Measurements from ENCODE around the gene CDSN.
"Not testable (repeated sequence)": the region's sequence is repeated elsewhere in the genome, so short reads cannot be mapped to it uniquely, and the experiment has no call there.

Gene CDSN, protein sequence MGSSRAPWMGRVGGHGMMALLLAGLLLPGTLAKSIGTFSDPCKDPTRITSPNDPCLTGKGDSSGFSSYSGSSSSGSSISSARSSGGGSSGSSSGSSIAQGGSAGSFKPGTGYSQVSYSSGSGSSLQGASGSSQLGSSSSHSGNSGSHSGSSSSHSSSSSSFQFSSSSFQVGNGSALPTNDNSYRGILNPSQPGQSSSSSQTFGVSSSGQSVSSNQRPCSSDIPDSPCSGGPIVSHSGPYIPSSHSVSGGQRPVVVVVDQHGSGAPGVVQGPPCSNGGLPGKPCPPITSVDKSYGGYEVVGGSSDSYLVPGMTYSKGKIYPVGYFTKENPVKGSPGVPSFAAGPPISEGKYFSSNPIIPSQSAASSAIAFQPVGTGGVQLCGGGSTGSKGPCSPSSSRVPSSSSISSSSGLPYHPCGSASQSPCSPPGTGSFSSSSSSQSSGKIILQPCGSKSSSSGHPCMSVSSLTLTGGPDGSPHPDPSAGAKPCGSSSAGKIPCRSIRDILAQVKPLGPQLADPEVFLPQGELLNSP

DNA sequence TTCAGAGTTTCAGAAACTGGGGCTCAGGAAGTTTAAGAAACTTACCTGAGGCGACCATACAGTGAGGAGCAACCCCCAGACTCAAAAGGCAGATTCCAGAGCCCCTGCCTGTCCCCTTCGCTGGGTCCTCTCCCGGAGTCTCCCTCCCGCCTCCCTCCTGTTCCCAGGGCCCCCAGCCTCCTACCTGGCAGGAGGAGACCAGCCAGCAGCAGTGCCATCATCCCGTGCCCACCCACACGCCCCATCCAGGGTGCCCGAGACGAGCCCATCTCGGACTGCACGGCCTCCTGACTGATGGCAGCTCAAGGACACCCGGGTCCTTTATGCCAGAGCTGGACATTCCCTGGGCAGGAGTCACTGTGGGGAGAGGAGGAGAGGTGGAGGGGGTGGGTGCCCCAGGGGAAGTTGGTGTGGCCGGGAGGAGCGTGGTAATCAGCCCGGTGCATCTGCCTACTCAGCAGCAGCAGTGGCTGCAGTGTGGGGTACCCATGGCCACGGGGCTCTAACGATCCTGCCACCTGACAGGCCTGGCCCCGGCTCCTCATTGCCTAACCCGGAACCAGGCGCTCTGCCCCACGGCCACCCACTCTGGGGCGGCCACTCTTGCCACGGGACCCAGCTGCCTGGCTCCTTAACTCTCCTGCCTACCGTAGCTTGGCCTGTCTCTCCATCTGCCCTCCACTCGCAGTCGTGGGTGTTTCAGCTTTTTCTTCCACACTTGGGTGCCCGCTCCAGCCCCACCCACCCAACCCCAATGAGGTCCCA, at the start of gene CDSN:
Gene CDSN (minus strand): TSS at position 296 of the 765 bp plus-strand sequence. CDS start 27 bp downstream, at position 269.
- no peak for DNase-seq (ENCODE audit: low read depth)

DNA sequence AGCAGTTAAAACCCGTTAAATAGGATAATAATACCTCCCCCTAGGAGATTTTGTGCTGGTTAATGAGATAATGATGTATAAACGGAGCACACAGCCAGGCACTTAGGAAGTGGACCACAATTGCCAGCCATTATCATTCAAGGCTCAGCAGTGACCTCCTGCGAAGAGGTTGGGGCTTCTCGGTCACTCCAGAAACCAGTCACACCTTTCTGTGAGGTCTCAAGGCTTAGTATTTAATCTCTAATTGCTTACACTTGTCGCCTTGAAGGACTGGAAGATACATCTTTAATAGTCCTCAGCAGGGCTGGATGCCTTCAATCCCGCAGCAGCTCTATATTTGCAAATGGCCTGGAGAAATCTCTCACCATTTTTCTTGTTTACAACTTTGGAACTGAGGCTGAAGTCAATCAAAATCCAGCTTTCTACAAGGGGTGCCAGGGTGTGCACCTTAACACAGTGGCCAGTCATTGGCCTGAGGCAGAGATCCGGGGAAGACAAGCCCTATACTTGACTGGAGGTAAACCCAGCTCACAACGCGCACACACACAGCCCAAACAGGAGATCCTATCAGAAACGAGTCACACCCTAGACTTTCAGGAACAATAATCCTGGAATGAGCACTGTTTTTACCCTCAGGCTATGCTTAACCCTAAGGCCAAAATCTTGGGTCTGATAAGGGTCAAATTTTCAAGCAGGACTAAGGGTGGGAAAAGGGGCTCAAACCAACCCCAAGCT, 49.0 kb upstream of the CDSN start:
- DNase-seq (ENCODE audit: low read depth), result no peak

DNA sequence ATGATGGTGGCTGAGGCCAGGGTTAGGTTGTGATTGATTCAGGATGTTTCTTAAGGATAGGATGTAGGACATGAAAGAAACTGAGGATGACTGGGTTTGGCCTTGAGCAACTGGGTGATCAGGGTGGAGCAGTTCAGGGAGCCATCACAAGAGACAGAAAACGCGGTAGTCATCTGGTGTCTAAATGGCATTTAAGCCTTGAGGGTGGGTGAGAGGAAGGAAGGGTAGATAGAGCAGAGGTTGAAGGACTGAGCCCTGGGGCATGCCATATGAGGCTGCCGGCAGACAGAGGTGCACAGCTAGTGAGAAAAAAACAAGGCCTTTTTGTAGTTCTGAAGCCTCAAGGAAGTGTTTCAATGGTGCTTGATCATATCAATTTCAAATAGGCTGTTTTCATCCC, 48.4 kb upstream of the CDSN start:
- no peak for DNase-seq (ENCODE audit: low read depth)

DNA sequence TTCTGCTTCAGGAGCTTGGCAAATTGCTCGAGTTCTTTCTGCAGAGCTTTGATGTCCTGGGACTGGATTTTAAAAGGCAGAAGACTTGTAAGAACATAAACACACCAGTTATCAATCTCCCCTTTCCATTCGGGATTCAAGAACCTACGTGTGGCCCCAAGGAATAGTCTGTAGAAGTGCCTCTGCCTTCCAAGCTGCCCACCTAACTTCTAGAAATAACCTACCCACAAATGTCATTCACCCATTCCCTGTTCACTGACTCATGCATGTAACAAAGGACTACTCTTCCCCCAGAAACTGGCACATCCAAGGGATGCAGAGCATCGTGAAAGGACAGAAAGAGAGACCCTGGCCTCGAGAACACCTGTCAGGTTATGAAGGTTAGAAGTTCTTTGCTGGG, 45.7 kb upstream of the CDSN start:
- DNase-seq (ENCODE audit: low read depth), result no peak

DNA sequence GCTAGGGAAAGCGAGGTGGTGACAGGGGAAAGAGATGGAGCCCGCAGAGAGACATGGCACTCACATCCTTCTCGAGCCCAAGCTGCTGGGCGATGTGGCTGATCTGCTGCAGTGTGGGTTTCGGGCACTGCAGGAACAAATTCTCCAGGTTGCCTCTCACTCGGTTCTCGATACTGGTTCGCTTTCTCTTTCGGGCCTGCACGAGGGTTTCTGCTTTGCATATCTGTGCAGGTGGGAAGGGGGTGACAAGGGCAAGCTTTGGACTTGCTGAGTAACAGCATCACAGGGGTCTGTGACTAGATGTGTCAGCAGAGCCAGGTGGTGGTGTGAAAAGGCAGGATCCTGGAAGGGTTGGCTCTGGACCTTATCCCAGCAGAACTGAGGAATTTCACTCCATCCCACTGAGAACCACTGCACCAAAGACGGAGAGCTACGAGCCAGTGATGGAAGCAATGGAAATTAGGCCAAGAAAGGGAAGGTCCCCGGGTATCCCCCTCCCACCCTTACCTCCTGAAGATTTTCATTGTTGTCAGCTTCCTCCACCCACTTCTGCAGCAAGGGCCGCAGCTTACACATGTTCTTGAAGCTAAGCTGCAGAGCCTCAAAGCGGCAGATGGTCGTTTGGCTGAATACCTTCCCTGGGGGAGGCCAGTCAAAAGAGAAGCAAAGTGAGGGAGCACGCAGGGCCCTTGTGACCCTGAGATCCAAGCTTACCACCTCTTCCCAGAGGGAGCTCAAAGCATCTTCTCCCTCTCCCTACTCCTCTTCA, 45.0 kb upstream of the CDSN start:
- not testable (repeated sequence) for DNase-seq (ENCODE audit: low read depth)

DNA sequence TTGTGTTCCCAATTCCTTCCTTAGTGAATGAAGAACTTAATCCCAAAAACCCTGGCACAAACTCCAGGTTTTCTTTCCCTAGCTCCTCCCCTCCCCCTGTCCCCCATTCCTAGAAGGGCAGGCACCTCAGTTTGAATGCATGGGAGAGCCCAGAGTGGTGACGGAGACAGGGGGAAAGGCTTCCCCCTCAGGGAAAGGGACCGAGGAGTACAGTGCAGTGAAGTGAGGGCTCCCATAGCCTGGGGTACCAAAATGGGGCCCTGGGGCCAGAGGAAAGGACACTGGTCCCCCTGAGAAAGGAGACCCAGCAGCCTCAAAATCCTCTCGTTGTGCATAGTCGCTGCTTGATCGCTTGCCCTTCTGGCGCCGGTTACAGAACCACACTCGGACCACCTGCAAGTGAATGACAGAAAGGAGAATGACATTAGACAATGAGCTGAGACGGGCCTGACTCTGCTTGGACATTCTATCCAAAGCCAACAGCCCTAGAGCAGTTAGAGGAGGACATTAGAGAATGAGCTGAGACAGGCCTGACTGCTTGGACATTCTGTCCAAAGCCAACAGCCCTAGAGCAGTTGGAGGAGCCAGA, 44.3 kb upstream of the CDSN start:
- not testable (repeated sequence) for DNase-seq (ENCODE audit: low read depth)

DNA sequence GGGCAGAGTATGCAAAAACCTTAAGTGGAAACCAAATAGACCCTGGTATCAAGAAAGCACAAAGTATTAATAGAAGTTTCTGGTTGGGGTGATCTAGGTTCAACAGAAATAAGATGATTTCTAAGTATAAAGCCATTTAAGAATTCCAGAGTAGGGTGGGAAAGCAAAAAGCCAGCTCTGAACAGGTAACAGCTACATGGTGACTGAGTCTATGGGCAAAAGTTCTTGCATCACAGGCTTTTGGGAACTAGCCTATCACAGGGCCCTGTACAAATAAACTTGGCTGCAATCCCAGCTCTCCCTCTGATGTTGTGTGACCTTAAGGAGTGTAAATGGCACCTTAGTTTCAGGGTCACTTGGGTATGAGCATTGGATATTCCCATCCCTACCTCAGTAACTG, 43.7 kb upstream of the CDSN start:
- no peak for DNase-seq (ENCODE audit: low read depth)

DNA sequence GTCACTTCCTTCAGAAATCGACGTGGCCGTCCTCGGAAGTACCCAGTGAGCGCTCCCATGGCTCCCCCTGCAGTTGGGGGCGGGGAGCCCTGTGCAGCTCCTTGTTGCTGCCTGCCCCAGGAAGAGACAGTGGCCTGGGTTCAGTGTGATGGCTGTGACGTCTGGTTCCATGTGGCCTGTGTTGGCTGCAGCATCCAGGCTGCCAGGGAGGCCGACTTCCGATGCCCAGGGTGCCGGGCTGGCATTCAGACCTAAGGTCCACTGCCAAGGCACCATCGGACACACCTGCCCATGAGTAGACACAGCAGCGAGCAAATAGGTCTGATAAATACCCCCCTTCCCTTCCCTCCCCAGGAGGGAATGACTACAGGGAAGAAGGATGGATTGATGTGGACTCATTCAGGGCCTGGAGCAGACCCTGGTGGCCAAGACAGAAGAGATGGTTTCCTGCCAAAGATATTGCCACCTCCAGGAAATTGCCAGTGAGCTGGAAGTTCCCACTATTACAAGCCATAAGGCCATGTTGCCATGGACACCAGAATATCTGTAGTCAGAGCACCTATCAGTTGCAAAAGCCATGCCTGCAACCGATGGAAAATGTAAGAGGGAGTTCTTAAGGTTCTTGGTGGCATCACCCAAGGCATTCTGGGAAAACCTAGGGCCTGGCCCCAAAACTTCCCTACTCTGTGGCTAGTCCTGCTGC, 42.4 kb upstream of the CDSN start:
- DNase-seq (ENCODE audit: low read depth), result no peak

DNA sequence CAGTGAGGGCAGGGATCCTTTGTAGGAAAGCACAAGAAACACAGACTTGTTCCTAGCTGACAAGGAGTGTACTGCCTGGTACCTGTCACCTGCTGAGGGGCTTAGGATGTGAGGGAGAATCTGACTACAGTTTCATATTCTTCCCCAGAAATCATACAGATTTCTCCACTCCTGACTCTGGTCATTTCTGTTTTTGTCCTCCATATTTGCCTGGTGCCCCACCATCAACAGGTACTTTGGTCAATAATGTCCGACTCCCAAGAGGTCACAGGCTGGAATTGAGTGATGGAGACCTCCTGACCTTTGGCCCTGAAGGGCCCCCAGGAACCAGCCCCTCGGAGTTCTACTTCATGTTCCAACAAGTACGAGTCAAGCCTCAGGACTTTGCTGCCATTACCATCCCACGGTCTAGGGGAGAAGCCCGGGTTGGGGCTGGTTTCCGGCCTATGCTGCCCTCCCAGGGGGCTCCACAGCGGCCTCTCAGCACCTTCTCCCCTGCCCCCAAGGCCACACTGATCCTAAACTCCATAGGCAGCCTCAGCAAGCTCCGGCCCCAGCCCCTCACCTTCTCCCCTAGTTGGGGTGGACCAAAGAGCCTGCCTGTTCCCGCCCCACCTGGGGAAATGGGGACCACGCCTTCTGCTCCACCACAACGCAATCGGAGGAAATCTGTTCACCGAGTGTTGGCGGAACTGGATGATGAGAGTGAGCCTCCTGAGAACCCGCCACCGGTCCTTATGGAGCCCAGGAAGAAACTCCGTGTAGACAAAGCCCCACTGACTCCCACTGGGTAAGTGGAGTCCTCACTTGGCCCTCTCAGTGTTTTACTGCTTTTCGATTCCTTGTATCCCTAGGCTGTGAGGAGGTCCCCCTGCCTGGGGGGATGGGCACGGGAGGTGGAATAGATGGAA, 41.2 kb upstream of the CDSN start:
- no peak for DNase-seq (ENCODE audit: low read depth)

DNA sequence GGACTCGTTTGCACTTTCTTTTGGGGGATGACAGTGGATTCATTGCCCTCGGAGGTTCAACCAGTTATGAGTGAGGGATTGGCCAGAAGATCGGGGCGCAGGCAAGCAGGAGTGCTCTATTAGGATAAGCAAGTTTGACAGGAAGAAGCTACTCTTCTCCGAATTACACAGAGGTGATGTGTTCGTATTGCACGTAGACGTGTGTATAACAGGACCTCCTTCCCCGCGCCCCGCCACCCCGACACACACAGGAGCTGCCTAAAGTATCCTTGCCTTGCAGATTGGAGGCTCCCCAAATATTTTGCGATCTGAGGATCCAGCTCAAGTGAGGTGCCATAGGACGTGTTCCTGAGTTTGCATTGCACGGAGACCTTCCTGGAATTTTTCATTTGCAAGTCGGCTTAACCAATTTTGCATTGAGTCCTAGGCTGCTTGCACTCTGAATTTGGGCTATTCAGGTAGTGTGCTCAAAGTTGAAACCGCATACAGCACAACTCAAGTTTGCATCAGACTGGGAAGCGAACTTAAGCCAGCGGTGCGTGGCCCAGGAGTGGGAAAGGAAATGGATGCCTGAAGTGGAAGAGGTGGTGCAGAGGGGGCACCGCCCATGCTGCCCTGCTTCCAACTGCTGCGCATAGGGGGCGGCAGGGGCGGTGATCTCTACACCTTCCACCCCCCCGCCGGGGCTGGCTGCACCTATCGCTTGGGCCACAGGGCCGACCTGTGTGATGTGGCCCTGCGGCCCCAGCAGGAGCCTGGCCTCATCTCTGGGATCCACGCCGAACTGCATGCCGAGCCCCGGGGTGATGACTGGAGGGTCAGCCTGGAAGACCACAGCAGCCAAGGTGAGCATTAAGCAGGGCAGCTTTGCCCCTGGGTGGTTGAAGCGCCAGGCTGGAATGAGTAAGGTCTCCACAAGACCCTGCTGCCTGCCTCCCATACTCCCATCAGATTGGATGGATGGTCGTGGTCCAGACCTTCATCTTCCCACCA, 38.9 kb upstream of the CDSN start:
- DNase-seq (ENCODE audit: low read depth), result no peak

DNA sequence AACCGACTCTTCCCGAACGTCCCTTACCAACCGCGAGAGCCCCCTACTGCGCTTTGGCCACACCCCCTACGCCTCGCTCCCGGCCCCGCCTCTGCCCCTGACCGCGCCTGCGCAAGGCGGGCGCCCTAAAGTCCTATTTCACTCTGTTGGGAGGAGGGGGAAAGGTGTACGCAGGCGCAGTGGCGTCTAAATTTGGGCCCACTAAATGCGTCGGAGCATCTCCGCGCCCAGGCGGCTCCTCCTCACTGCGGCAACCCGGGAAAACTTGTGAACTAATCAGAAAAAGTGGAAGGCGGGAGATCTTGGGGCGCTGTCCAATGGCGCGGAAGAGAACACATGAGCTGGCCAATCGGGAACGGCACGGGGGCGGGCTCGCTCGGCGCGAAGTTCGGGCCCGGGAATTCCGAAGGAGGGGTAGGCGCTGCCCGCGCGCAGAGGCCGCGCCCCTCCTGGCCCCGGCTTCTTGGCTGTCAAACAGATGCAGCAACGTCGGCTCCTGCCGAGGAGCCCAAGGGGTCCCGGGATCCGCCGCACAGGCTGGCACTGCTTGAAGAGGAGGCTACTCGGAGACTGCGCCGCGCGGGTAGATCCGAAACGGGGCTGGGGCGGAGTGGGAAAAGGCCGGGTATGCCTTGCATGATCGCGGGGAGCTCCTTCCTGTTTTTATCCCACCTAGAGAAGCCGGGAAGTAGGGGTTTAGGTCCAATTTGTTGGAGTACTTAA, 38.1 kb upstream of the CDSN start, which contains the start of gene TCF19:
Gene TCF19 (plus strand): TSS at position 450 of the 723 bp plus-strand sequence. CDS start 881 bp downstream, outside the sequence.
- peak; percentile 98 for DNase-seq (ENCODE audit: low read depth)

DNA sequence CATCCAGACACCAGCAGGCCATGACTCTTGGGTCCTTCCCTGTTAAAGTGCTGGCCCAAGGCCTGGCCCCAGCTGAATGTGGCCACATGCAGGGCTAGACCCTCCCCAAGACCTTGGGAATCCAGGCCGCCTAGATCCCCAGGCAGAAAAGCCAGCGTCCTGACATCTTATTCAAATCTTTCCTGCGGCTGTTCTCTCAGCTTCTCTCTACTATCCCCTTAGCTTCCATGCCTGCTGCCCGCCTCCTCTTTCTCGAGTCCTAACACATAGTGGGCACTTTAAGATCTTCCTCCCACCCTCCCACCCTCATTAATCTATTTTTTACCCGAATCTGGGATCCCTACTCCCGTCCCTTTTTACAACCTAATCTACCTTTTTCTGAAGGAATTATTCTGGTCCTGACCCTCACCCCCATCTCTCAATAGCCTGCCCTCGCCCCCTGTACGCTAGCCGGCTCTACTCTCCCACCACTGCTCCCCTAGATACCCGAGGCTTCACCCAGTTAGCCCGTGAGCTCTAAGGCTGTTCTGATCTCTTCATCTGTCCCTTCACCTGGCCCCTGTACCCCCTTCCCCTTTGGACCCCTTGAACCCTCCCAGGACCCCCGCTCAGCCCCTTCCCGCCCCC, 37.4 kb upstream of the CDSN start, which contains the start of gene CCHCR1:
Gene CCHCR1 (minus strand): TSS at position 290 of the 627 bp plus-strand sequence. CDS start 202 bp downstream, at position 88.
- no peak for DNase-seq (ENCODE audit: low read depth)

DNA sequence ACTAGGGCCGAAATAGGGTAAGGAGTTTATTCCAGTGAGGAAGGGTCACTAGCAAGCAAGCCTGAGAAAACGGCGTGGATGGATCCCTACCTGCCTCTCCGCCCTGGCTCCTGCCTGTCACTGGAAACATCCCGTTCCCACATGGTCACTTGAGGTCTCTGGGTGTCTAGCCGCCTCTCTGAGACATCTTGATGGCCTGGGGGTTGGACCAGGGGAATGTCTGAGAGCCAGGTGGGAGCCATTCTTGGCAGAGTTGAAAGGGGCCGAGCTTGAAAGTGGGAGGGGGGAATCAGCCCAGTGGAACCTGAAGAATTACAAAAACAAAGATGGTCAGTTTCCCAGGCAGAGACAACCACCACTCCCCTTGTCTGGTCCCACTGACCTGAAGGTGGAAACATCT, 36.4 kb upstream of the CDSN start:
- DNase-seq (ENCODE audit: low read depth), result no peak

DNA sequence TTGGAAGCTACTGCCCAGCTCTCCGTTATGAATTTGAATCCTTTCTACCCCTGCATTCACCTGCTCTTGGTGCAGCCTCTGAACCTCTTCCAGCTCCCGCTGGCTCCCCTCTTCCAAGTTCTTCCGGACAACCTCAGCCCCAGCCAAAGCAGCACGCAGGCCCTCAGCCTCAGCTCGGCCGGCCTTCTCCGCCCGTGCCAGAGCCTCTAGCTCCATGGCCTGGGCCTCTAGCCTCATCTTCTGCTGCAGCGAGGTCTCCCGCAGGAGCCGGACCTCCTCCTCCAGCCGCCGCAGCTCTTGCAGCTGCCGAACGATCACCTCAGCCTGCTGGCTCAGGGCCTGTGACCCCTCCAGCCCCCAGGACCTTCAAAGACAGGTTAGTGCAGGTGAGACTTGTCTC, 34.2 kb upstream of the CDSN start:
- no peak for DNase-seq (ENCODE audit: low read depth)

DNA sequence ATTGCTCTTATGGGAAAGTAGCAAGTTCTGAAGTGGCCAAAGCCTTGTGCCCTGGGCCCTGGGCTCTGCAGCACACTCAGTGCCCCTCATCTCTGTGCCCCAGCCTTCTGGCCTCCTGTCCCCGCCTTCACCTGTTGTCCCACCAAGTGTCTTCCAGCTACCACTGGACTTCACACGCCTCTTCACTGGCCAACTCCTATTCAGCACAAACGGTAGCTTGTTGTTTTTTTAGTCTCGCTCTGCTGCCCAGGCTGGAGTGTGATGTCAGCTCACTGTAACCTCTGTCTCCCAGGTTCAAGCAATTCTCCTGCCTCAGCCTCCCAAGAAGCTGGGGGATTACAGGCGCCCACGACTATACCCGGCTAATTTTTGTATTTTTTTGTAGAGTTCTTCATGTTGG, 32.5 kb upstream of the CDSN start:
- no peak for DNase-seq (ENCODE audit: low read depth)

DNA sequence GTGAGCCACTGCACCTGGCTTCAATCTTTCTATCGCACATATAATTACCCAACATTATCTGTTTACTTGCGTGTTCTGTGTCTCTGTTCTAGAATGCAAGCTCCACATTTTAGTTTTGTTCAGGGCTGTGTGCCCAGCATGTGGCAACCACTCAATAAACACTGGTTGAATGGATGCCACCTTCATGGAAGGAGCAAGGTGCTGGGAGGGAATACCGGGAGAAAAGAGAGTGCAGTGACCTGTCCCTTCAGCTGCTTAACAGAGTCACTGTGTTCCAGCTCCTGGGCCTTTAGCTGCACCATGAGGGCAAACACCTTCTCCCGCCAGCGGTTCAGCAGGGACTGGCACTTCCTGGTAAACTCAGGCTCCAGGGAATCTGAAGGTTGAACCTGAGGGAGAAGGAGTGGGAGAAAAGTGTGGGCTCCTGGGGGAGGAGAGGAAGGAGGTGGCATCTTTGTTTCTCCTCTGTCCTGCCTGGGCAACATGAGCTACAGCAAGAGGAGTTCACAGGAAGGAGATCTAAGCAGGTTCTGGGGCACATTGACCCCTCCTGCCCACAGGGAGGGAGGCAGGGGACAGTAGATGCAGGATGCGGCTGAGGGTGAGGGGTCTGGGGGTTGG, 29.7 kb upstream of the CDSN start:
- no peak for DNase-seq (ENCODE audit: low read depth)

All from stimulated activated CD8-positive, alpha-beta memory T cell treated with anti-CD3 and anti-CD28 coated beads, Interleukin-15, amount 100 ng/mL, for 1 hour (primary cell).